ENCODE measurements around the gene IFT27.

The IFT27 gene

GRCh38 chr22:36814801-36815200, 38.9 kb upstream of the IFT27 start:
- no peak overlapping the region for H3K4ac ChIP-seq (ENCODE audit: low read depth, low read length)
- WGBS (ENCODE audit: extremely low coverage, insufficient coverage, low lambda C conversion rate): no CpG with 5 or more reads among the region's 10 CpGs
- no peak overlapping the region for H4K5ac ChIP-seq (ENCODE audit: low read length)
- H3K18ac ChIP-seq (ENCODE audit: low read length): no peak overlapping the region
- no peaks in the 10 kb centered on the region for H3K79me2 ChIP-seq (ENCODE audit: control insufficient read depth, insufficient read depth, low read length)
- H3K4me3 ChIP-seq (ENCODE audit: low read length): no peak overlapping the region
- H3K27ac ChIP-seq (ENCODE audit: low read depth, low read length): no peak overlapping the region
- H4K8ac ChIP-seq (ENCODE audit: low read depth, low read length): no peak overlapping the region
- H2BK120ac ChIP-seq (ENCODE audit: low read depth, low read length): no peak overlapping the region
- H3K4me2 ChIP-seq (ENCODE audit: low read length): no peak overlapping the region
- H3K79me1 ChIP-seq (ENCODE audit: low read length): no peaks in the 10 kb centered on the region
- no peak overlapping the region for H3K56ac ChIP-seq (ENCODE audit: low read length)
- no peak for DNase-seq
- H3K9ac ChIP-seq (ENCODE audit: low read length): no peak overlapping the region
- no peak overlapping the region for H2BK15ac ChIP-seq (replicated peaks; ENCODE audit: low read depth)
- H2AK5ac ChIP-seq (ENCODE audit: low read length): no peak overlapping the region
- no peaks in the 10 kb centered on the region for H3K4me1 ChIP-seq (ENCODE audit: control insufficient read depth, low read depth, low read length)
- H3K23ac ChIP-seq (ENCODE audit: low read length): no peak overlapping the region
- H3K36me3 ChIP-seq (ENCODE audit: control insufficient read depth, insufficient read depth, low read length): no peaks in the 10 kb centered on the region
- H2BK5ac ChIP-seq (ENCODE audit: low read length): no peak overlapping the region
- peaks cover 11% of the 10 kb centered on the region for H3K27me3 ChIP-seq (ENCODE audit: insufficient read depth, low read length, poor library complexity)

GRCh38 chr22:36811094-36811800, 35.3 kb upstream of the IFT27 start:
- Histone ChIP-seq H2BK120ac (ENCODE audit: low read depth, low read length) (no peak overlapping the region), H3K4me3 (ENCODE audit: low read length) (no peak overlapping the region), H2BK15ac (replicated peaks; ENCODE audit: low read depth) (no peak overlapping the region), H4K5ac (ENCODE audit: low read length) (no peak overlapping the region), H3K4me1 (ENCODE audit: control insufficient read depth, low read depth, low read length) (no peaks in the 10 kb centered on the region), H3K36me3 (ENCODE audit: control insufficient read depth, insufficient read depth, low read length) (no peaks in the 10 kb centered on the region), H3K4me2 (ENCODE audit: low read length) (no peak overlapping the region), H4K8ac (ENCODE audit: low read depth, low read length) (no peak overlapping the region), H3K27ac (ENCODE audit: low read depth, low read length) (no peak overlapping the region), H2AK5ac (ENCODE audit: low read length) (no peak overlapping the region), H3K18ac (ENCODE audit: low read length) (no peak overlapping the region), H3K56ac (ENCODE audit: low read length) (no peak overlapping the region), H3K4ac (ENCODE audit: low read depth, low read length) (no peak overlapping the region), H3K23ac (ENCODE audit: low read length) (no peak overlapping the region), H3K27me3 (ENCODE audit: insufficient read depth, low read length, poor library complexity) (peaks cover 7% of the 10 kb centered on the region), H3K9ac (ENCODE audit: low read length) (no peak overlapping the region), H3K79me1 (ENCODE audit: low read length) (no peaks in the 10 kb centered on the region), H3K79me2 (ENCODE audit: control insufficient read depth, insufficient read depth, low read length) (no peaks in the 10 kb centered on the region), H2BK5ac (ENCODE audit: low read length) (no peak overlapping the region)
- WGBS (ENCODE audit: extremely low coverage, insufficient coverage, low lambda C conversion rate): no CpG with 5 or more reads among the region's 3 CpGs
- DNase-seq: no peak

- DNase-seq: no peak
- Histone ChIP-seq H3K23ac (ENCODE audit: low read length) (no peak overlapping the region), H3K4me3 (ENCODE audit: low read length) (no peak overlapping the region), H3K79me1 (ENCODE audit: low read length) (no peaks in the 10 kb centered on the region), H2BK120ac (ENCODE audit: low read depth, low read length) (no peak overlapping the region), H2AK5ac (ENCODE audit: low read length) (no peak overlapping the region), H3K79me2 (ENCODE audit: control insufficient read depth, insufficient read depth, low read length) (no peaks in the 10 kb centered on the region), H3K56ac (ENCODE audit: low read length) (no peak overlapping the region), H3K4ac (ENCODE audit: low read depth, low read length) (no peak overlapping the region), H2BK5ac (ENCODE audit: low read length) (no peak overlapping the region), H4K8ac (ENCODE audit: low read depth, low read length) (no peak overlapping the region), H3K4me1 (ENCODE audit: control insufficient read depth, low read depth, low read length) (no peaks in the 10 kb centered on the region), H3K36me3 (ENCODE audit: control insufficient read depth, insufficient read depth, low read length) (no peaks in the 10 kb centered on the region), H2BK15ac (replicated peaks; ENCODE audit: low read depth) (no peak overlapping the region), H3K9ac (ENCODE audit: low read length) (no peak overlapping the region), H3K4me2 (ENCODE audit: low read length) (no peak overlapping the region), H3K27ac (ENCODE audit: low read depth, low read length) (no peak overlapping the region), H4K5ac (ENCODE audit: low read length) (no peak overlapping the region), H3K27me3 (ENCODE audit: insufficient read depth, low read length, poor library complexity) (no peaks in the 10 kb centered on the region), H3K18ac (ENCODE audit: low read length) (no peak overlapping the region)
- WGBS (ENCODE audit: extremely low coverage, insufficient coverage, low lambda C conversion rate): no CpG with 5 or more reads among the region's 6 CpGs
These were observed 33.4 kb upstream of the IFT27 start for GRCh38 chr22:36809351-36809750.

- DNase-seq: no peak
- H3K36me3 ChIP-seq (ENCODE audit: control insufficient read depth, insufficient read depth, low read length): no peaks in the 10 kb centered on the region
- no peaks in the 10 kb centered on the region for H3K79me2 ChIP-seq (ENCODE audit: control insufficient read depth, insufficient read depth, low read length)
- H3K4me3 ChIP-seq (ENCODE audit: low read length): no peak overlapping the region
- H3K4me2 ChIP-seq (ENCODE audit: low read length): no peak overlapping the region
- H2BK5ac ChIP-seq (ENCODE audit: low read length): no peak overlapping the region
- no peak overlapping the region for H2BK15ac ChIP-seq (replicated peaks; ENCODE audit: low read depth)
- no peak overlapping the region for H3K4ac ChIP-seq (ENCODE audit: low read depth, low read length)
- H3K27me3 ChIP-seq (ENCODE audit: insufficient read depth, low read length, poor library complexity): no peaks in the 10 kb centered on the region
- H2AK5ac ChIP-seq (ENCODE audit: low read length): no peak overlapping the region
- H3K79me1 ChIP-seq (ENCODE audit: low read length): no peaks in the 10 kb centered on the region
- no peak overlapping the region for H3K23ac ChIP-seq (ENCODE audit: low read length)
- H2BK120ac ChIP-seq (ENCODE audit: low read depth, low read length): no peak overlapping the region
- no peak overlapping the region for H3K18ac ChIP-seq (ENCODE audit: low read length)
- no peak overlapping the region for H3K27ac ChIP-seq (ENCODE audit: low read depth, low read length)
- no CpG with 5 or more reads among the region's 1 CpG for WGBS (ENCODE audit: extremely low coverage, insufficient coverage, low lambda C conversion rate)
- H3K4me1 ChIP-seq (ENCODE audit: control insufficient read depth, low read depth, low read length): no peaks in the 10 kb centered on the region
- H3K9ac ChIP-seq (ENCODE audit: low read length): no peak overlapping the region
- H3K56ac ChIP-seq (ENCODE audit: low read length): no peak overlapping the region
- no peak overlapping the region for H4K5ac ChIP-seq (ENCODE audit: low read length)
- H4K8ac ChIP-seq (ENCODE audit: low read depth, low read length): no peak overlapping the region
These were observed 32.9 kb upstream of the IFT27 start for GRCh38 chr22:36808721-36809344.

GRCh38 chr22:36807627-36808026, 31.7 kb upstream of the IFT27 start:
- H3K4me2 ChIP-seq (ENCODE audit: low read length): no peak overlapping the region
- no peak overlapping the region for H4K8ac ChIP-seq (ENCODE audit: low read depth, low read length)
- no peak overlapping the region for H3K18ac ChIP-seq (ENCODE audit: low read length)
- no peak overlapping the region for H3K27ac ChIP-seq (ENCODE audit: low read depth, low read length)
- H3K4ac ChIP-seq (ENCODE audit: low read depth, low read length): no peak overlapping the region
- DNase-seq: peak; percentile 49
- no peaks in the 10 kb centered on the region for H3K79me2 ChIP-seq (ENCODE audit: control insufficient read depth, insufficient read depth, low read length)
- H3K9ac ChIP-seq (ENCODE audit: low read length): no peak overlapping the region
- no peak overlapping the region for H2BK15ac ChIP-seq (replicated peaks; ENCODE audit: low read depth)
- no peak overlapping the region for H2BK120ac ChIP-seq (ENCODE audit: low read depth, low read length)
- H3K4me1 ChIP-seq (ENCODE audit: control insufficient read depth, low read depth, low read length): no peaks in the 10 kb centered on the region
- no CpG with 5 or more reads among the region's 7 CpGs for WGBS (ENCODE audit: extremely low coverage, insufficient coverage, low lambda C conversion rate)
- no peak overlapping the region for H3K23ac ChIP-seq (ENCODE audit: low read length)
- H3K4me3 ChIP-seq (ENCODE audit: low read length): no peak overlapping the region
- no peak overlapping the region for H4K5ac ChIP-seq (ENCODE audit: low read length)
- no peaks in the 10 kb centered on the region for H3K79me1 ChIP-seq (ENCODE audit: low read length)
- H3K27me3 ChIP-seq (ENCODE audit: insufficient read depth, low read length, poor library complexity): no peaks in the 10 kb centered on the region
- H3K36me3 ChIP-seq (ENCODE audit: control insufficient read depth, insufficient read depth, low read length): no peaks in the 10 kb centered on the region
- no peak overlapping the region for H2AK5ac ChIP-seq (ENCODE audit: low read length)
- H3K56ac ChIP-seq (ENCODE audit: low read length): no peak overlapping the region
- H2BK5ac ChIP-seq (ENCODE audit: low read length): no peak overlapping the region

- WGBS (ENCODE audit: extremely low coverage, insufficient coverage, low lambda C conversion rate): no CpG with 5 or more reads among the region's 6 CpGs
- Histone ChIP-seq H3K9ac (ENCODE audit: low read length) (no peak overlapping the region), H4K8ac (ENCODE audit: low read depth, low read length) (no peak overlapping the region), H3K36me3 (ENCODE audit: control insufficient read depth, insufficient read depth, low read length) (no peaks in the 10 kb centered on the region), H3K27me3 (ENCODE audit: insufficient read depth, low read length, poor library complexity) (no peaks in the 10 kb centered on the region), H3K27ac (ENCODE audit: low read depth, low read length) (no peak overlapping the region), H3K4me3 (ENCODE audit: low read length) (no peak overlapping the region), H3K4me1 (ENCODE audit: control insufficient read depth, low read depth, low read length) (no peaks in the 10 kb centered on the region), H4K5ac (ENCODE audit: low read length) (no peak overlapping the region), H2AK5ac (ENCODE audit: low read length) (no peak overlapping the region), H3K4ac (ENCODE audit: low read depth, low read length) (no peak overlapping the region), H2BK120ac (ENCODE audit: low read depth, low read length) (no peak overlapping the region), H2BK5ac (ENCODE audit: low read length) (no peak overlapping the region), H3K23ac (ENCODE audit: low read length) (no peak overlapping the region), H3K18ac (ENCODE audit: low read length) (no peak overlapping the region), H3K79me1 (ENCODE audit: low read length) (no peaks in the 10 kb centered on the region), H3K79me2 (ENCODE audit: control insufficient read depth, insufficient read depth, low read length) (no peaks in the 10 kb centered on the region), H3K56ac (ENCODE audit: low read length) (no peak overlapping the region), H3K4me2 (ENCODE audit: low read length) (no peak overlapping the region), H2BK15ac (replicated peaks; ENCODE audit: low read depth) (no peak overlapping the region)
- DNase-seq: no peak
These were observed 30.9 kb upstream of the IFT27 start for GRCh38 chr22:36806835-36807234.
